CD4-positive, alpha-beta T cell treated with Interleukin-15 for 4 hours (primary cell): ENCODE results near the gene ELAPOR1.
A peak's percentile ranks its signal among the peaks of the same experiment; 100 is the strongest.

Source experiments
- DNase-seq: peaks from one replicate; pipeline ENCODE4 v3.0.0-alpha.2; 2020; ENCODE audit warnings: low spot score

Gene ELAPOR1

DNA sequence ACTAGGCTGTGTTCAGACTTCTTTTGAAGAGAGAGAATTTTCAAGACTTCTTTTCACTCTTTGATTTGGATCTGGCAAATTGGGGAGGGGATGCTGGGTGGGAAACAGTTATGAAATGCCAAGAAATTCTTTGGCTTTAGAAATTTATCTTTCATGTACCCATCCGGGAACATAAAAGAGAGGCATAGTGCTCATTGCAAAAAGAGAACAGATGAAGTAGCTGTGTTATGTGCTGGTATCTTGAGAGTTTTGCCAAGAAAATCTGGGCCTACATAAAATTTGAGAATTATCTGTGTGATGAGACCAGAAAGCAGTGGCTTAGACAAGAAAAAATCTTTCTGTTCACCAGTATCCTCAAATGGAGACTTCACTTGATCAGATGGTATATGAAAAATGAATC lies 19.0 kb upstream of the ELAPOR1 start:
- DNase-seq = no peak

DNA sequence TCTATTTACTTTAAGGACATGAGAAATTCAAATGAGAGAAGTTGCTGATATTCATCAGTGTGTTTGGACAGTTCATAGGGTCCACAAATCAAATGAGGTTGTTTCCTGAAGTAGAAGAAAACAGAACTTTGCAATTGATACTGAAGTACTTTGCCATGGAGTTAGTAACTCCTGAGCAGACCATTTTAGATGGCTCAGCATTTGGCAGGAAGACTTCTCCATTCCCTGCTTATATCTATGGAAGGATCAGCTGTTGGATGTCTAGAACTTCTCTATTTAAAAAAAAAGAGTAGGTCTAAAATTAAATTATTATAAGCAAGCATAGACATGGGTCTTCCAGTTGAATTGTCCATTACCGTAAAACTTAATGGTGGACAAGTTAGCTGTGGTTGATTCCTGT lies 18.3 kb upstream of the ELAPOR1 start:
- no peak for DNase-seq

DNA sequence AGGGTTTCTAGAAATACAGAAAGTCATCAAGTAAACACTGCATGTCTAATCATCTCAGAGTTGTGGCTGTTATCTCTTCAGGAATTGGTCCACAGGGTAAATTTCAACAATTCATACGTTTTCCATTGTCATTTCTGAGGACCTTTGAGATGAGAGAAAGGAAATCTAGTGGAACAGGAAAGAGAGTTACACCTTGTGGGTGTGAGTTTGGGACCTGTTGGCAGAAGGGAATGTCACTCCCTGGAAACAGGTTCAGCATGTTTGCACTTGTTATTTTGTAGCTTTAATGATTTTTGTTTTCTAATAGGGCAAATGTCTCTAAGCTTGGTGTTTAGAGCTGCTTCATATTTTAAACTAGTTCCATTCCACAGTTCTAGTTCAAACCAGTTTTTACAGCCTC lies 17.8 kb upstream of the ELAPOR1 start:
- no peak for DNase-seq

DNA sequence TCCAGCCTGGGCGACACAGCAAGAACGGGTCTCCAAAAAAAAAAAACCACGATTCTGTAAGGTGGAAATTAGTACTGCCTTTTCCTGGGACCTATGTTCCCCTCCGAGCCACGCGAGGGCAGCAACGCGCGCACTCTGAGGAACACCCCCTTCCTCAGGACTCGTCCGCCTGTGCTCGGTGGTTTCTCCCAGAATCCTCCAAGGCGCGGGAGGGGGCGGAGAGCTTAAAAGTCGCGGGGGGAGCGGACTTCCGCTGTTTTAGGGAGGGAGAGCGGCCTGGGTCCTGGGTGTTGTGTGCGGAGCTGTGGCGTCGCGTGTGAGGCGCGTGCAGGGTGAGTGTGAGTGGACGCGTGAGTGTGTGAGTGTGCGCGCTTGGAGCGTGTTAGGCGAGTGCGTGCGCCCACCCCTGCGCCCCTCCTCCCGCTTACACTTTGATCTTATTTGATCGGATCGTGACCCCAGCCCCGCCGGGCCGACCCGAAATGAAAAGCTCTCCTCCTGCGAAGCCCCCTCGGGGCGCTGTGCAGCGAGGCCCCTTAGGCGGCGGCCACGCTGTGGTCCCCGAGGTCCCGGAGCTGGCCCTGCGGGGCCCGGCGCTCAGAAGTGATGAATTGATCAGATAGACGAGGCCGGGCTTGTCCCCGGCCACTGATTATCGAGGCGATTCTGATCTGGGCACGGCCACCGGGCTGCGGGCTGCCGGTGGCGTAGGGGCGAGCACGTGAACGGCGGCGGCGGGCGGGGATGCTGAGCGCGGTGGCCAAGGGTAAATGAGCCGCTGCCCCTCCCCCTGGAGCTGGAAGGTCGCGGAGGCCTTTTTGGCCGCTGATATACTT lies 13.8 kb upstream of the ELAPOR1 start:
- peak; percentile 98 for DNase-seq

DNA sequence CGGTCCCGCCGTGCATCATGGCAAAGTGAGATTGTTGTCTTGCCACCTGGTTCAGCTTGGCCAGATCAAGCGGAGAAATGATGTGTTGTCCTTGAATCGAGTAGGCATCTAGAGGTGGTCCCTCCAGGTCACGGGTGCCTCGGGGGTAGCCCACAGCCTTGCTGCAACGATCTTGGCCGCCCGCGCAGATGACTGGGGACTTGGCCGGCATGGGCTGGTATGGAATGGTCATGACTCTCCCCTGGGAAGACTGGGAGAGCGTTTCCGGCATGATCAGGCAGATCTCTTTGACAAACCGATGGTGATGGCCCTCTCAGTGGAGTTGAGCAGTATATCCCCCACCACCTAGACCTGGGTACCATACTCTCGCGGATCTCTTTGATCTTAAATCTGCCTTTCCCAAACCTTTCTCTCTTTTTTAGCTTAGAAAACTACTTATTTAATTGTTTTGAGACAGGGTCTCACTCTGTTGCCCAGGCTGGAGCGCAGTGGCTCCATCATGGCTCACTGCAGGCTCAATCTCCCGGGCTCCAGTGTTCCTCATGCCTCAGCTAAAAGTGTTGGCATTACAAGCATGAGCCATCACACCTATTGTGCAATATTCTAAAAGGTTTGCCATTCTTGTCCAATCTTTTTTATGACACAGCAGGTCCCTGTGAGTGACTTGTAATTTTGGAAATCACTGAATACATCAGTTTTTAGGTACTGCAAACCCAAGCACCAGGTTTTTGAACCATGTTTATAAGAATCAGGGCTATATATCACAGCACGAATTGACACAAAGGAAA lies 9.4 kb upstream of the ELAPOR1 start:
- DNase-seq = no peak

DNA sequence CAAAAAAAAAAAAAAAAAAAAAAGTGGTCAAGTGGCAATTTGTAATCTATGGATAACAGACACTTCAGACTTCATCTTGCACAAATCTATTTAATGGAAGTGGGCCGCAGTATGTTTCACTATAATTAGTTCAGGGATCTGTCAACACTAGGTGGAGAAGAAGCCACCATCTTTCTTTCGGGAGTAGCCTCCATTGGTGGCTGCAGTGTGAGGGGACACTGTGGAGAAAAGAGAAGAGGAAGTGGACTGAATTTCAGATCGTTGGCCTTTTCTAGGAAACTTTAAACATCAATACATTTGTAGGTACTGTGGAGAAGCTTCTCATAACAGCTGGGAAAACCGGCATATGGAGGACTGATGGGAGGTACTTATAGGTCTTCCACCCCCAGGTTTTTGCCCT lies 8.0 kb upstream of the ELAPOR1 start:
- DNase-seq = no peak

DNA sequence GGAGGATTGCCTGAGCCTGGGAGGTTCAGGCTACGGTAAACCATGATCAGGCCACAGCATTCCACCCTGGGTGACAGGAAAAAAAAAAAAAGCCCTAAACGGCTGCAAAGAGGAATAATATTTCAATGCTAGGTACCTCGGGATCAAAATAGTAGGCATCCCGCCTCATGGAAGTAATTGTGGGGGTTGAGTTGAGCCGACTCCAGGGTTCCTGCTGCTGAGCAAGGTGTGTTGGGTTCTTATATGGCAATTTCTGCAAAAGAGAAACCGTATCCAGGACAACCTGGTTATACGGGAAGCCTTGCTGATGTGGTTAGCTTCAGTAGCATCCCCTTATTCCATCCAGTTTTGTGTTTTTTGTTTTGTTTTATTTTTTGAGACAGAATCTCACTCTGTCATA lies 6.1 kb upstream of the ELAPOR1 start:
- no peak for DNase-seq

DNA sequence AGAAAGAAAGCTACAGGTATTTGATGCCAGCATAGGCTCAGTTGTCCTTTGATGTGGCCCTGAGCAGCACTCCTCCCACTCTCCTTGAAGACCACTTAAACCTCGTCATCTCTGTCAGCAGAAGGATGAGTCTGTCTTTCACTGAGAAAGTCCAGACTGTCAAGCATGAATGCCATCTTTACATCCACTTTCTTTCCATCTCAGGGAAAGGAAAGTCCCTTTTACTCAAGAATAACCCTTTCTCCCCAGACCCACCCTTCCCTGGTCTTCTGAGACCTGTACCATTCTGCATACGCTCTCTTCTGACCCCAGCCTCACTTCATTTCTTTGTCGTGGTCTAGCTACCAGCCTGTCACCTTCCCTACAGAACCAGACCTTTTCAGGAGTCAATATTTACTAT lies 4.0 kb upstream of the ELAPOR1 start:
- DNase-seq = no peak

DNA sequence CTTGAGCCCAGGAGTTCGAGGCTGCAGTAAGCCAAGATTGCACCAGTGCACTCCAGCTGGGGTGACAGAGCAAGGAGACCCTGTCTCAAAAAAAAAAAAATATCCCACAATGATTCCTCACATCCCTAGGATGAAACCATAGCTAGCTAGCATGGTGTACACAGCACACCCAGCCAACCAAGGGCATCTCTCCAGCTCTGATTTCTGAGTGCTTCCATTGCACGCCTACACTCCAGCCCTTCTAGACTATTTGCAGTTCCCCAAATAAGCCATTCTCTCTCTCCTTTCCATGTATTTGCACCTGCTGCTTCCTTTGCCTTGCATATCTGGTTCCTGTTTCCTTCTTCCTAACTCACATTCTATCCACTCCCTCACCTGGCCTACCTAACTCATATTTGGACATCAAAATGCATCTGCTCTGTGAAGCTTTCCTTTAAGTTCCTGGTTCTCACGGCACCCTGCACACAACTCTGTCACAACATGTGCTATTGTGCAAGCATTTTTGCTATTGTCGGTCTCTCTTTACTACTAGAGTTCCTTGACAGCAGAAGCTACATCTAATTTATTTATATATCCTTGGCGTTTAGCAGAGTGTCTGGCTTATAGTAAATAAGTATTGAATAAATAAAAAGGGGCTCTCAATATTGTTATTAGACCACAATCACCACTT lies 2.4 kb upstream of the ELAPOR1 start:
- no peak for DNase-seq

DNA sequence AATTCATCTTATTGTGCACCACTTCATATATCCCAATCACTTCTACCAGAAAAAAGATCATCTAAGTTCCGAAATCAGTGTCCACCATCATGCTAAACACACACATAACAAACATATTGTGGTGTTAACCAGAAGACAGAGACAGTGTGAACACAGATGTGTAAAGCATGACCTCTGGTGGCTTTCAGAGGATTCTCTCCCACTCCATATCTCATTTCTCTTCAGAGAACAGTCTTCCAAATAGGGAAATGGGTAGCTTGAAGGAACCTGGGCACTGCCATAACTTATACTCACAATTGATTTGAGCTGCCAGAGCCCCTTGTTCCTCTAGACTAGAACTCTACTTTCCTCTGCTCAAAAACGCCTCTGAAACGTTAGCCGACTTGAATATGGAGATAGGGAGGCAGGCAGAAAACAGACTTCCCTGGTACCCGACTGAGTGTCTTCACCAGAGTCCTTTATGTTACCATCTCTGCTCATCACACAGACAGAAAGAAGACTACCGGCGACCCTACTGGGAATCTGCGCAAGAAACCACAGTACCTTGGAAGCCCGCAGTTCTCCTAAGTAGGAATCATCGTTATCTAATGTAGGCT lies 1.8 kb upstream of the ELAPOR1 start:
- peak; percentile 39 for DNase-seq

DNA sequence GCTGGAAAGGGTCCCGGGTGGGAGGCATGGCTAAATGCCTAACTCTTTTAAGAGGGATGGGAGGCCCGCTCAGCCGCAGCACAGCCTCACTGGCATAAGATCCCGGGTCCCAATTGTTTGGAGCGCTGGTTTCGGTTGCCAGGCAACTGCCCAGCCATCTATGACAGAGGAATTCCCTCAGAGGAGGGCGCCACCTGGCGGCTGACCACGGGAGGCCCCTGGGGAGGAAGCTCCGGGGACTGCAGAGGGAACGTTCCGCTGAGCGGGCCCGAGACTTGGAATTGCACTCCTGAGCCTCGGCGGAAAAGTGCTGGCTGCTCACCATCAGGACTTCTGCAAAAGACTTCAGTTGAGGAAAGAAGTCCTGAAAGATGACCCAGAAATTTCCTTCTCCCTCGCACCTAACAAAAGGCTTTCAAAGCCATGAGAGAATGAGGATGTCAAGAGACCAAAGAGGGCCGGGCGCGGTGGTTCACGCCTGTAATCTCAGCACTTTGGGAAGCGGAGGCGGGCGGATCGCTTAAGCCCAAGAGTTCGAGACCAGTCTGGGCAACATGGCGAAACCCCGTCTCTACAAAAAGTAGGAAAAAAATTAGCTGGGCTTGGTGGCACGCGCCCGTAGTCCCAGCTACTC lies 1.1 kb upstream of the ELAPOR1 start:
- DNase-seq = peak; percentile 92

DNA sequence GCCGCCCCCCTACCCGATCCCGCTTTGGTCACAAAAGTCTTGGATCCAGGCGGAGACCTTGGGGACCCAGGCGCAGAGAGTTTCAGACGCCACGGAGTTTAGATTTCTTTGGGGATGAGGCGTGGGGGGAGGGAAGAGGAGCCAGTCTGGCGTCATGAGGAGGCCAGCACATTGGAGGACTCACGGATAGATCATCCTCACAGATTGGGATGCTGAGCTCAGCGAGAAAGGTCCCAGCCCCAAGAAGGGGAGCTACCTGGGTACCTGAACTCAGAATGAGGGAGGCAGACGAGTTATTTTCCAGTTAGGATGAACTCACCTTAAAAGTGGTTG lies 393 bp downstream of the ELAPOR1 start:
- no peak for DNase-seq

DNA sequence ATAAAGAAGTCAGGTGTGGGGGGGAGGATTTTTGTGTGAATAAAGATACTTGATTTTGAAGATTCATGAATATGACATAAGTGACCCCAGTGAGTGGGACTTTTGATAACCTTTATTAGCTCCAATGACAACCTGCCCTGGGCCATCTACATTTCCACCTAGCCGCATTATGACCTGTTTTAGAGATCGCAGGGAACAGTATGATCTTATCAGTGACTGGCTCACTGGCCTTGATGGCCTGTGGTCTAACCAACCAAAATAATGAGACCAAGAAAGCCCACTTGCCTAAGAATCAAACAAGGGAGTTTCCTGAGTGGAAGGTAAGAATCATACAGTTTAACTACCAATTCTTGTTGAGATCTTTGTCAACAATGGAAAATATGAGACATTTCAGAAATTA lies 1.8 kb downstream of the ELAPOR1 start:
- DNase-seq = no peak

DNA sequence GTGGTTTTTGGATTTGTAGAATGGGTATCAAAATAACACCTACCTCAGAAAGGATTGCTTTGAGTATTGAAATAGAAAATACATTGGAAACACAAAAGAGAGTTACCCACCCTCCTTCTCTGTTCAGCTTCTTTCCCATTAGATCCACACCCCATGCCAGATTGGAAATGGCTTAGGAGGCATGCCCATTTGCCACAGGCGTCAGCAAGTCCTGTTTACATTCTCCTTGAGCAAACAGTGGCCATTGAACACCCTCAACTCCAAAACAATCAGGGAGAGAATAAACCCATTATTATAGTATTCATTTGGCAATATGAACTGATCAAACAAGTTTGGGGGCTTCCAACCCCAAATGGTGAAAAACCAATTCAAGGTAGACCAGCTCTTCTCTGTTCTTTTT lies 2.4 kb downstream of the ELAPOR1 start:
- no peak for DNase-seq

DNA sequence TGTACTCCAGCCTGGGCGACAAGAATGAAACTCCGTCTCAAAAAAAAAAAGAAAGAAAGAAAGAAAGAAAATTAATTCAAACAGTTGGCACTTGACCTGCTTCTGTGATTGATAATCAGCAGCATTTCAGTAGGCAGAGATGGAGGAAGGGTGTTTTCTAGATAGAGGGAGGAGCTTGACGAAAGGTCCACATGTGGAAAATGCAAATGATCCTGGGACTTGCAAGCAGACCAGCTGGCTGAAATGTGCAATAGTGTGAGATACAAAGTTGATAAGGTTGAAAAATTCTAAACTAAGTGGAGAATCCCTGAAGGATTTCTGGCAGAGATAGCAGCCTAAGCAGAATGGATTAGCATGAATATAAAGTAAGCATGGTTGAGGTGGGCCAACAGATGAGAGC lies 4.2 kb downstream of the ELAPOR1 start:
- no peak for DNase-seq

DNA sequence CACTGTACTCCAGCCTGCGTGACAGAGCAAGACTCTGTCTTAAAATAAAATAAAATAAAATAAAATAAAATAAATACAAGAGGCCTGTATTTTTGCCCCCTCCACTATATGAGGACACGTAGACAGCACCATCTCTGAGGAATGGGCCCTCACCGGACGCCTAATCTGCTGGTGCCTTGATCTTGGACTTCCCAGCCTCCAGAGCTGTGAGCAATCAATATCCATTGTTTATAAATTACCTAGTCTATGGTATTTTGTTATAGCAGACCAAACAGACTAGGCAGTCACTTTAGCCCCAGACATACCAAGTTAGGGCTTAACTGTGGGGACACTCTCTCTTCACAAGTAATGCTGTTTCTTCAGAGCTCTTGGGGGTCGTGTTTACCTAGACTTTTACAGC lies 6.4 kb downstream of the ELAPOR1 start:
- no peak for DNase-seq

DNA sequence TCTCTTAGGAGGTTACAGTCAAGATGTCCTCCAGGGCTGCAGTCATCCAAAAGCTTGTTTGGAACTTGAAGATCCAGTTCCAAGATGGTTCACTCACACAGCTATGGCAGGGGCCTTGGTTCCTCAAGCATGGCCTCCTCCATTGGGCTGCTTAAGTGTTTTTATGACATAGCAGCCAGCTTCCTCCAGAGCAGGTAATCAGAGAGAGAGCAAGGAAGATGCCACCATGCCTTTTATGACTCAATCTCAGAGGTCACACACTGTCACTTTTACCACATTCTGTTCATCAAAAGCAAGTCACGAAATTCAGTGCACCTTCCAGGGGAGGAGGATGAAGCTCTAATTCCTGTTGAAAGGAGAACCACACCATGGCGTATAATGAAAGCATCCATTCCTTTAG lies 17.1 kb downstream of the ELAPOR1 start:
- DNase-seq = no peak

DNA sequence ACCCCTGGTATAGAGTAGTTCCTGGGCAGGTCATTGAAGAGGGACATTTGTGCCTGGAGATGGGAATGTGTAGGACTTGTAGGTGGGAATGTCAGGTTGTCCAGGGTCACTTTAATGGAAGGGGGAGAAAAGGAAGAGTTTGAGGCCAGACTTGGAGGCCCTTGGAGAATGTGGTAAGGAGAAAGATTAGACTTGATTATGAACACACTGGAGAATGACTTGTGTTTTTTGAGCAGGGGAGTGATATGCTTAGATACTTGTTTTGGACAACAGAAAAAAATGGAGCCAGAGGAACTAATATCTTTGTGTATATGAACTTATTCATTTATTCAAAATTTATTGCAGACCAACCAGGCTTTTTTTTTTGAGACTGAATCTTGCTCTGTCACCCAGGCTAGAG lies 17.9 kb downstream of the ELAPOR1 start:
- DNase-seq = no peak

DNA sequence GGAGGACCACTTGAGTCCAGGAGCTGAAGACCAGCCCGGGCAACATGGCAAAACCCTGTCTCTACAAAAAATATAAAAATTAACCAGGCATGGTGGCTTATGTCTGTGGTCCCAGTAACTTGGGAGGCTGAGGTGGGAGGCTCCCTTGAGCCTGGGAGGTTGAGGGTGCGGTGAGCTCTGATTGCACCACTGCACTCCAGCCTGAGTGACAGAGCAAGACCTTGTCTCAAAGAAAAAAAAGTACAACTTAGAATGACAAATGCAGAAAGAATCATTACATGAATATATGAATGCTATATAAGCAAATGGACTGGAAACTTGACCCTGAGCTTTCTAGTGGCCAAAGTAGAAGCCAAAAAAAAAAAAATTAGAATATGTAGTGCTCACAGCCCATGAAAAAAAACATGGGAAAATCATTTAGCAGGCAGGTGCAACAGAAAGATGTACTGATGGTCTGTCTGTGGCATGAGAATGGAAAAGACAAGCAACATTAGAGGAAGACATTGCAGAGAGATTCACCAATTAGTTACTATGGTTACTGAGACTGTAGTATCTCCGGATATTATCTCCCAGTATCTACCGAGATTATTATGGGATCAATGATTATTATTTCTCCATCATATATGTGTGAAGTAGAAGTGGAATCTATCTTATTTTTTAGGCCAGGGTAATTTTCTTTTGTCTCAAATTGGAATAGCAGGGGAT lies 19.2 kb downstream of the ELAPOR1 start:
- no peak for DNase-seq

DNA sequence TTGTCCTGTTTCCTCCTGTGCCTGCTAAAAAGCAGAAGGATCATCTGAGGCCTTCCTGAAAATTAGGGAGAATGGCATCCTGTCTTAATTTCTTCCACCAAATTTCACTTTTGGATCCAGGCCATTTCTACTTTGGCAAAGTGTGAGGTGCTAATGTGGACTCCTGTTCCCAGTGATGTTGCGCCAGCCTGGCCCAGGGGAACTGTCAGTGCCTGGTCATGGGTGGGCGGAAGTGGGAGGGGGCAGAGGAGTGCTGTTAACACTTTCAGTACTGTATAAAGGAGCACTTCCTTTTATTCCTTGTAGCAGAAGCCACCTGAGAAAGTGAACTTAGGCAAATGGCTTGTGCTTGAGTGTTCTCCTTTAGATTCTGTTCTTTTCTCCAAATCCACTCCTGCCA lies 19.9 kb downstream of the ELAPOR1 start:
- DNase-seq = no peak

DNA sequence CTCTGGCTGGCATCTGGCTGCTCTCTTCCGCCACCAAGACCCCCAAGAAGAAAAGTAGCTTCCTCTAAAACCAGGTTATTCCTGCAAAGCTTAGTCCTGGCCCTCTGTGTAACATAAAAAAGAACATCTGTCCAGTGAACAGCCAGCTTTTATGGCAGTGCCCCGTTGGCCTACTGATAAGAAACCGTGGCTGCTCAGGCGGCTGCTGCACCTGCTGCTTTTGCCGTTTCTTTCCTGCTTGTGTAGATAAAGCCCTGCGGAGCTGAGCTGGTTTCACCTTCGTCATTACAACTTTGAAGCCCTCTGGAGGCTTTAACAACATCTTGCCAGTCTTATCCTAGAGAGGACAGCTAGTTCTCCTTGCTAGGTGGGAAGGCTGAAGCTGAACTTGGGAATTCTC lies 20.5 kb downstream of the ELAPOR1 start:
- no peak for DNase-seq

DNA sequence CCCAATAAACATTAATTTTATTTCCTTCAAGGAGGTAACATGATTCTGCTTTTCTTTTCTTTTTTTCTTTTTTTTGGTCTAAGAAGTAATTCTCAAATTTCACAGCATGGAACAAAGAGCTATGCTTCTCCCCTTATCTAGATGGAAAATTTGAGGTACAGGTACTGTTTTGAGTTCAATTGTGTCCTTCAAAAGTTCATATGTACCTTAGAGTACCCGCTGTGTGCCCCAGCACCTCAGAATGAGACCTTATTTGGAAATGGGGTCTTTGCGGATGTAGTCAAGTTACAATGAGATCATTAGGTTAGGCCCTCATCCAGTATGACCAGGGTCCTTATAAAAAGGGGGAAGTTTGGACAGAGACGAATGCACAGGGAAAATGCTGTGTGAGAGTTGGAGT lies 22.0 kb downstream of the ELAPOR1 start:
- no peak for DNase-seq
